ENCODE measurements around the gene NT5C1B.
"Not testable (repeated sequence)": the region's sequence is repeated elsewhere in the genome, so short reads cannot be mapped to it uniquely, and the experiment has no call there.

NT5C1B gene

GRCh38 chr2:18589354-18589753, at the start of gene NT5C1B:
NT5C1B (minus strand) TSS chr2:18589569; CDS start chr2:18589468, 101 bp downstream.
- FAIRE-seq: no peak

GRCh38 chr2:18637196-18637595, 47.8 kb upstream of the NT5C1B start:
- FAIRE-seq: no peak

DNA sequence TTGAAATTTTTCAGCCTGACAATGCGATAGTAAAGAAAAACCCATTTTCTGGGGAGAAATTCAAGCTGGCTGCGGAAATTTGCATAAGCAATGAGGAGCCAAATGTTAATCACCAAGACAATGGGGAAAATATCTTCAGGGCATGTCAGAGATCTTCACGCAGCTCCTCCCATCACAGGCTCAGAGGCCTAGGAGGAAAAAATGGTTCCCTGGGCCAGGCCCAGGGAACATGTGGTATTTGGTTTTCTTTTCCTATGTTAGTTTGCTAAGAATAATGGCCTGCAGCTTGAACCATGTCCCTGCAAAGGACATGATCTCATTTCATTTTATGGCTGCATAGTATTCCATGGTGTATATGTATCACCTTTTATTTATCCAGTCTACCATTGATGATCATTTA, 43.3 kb upstream of the NT5C1B start:
- FAIRE-seq: not testable (repeated sequence)

DNA sequence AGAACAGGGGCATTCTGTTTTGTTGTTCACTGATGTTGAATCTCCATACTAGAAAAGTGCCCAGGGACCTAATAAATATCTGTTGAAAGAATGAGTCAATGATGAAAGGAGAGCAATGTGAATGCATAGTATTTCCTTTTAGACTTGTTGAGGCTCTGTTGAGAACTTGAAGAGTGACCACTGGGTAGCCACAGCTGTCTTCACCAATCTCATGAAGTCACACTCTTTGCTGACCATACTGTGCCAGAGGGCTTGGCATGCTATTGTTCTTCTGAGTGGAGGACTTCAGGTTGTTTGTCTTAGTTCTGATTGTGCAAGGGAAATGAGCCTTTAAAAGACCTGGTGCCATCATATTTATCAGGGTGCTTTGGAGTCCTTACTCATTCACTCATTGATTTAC, 41.6 kb upstream of the NT5C1B start:
- no peak for FAIRE-seq

GRCh38 chr2:18630541-18630940, 41.2 kb upstream of the NT5C1B start:
- no peak for FAIRE-seq

- FAIRE-seq: no peak
These were observed 40.7 kb upstream of the NT5C1B start for GRCh38 chr2:18630101-18630500.

DNA sequence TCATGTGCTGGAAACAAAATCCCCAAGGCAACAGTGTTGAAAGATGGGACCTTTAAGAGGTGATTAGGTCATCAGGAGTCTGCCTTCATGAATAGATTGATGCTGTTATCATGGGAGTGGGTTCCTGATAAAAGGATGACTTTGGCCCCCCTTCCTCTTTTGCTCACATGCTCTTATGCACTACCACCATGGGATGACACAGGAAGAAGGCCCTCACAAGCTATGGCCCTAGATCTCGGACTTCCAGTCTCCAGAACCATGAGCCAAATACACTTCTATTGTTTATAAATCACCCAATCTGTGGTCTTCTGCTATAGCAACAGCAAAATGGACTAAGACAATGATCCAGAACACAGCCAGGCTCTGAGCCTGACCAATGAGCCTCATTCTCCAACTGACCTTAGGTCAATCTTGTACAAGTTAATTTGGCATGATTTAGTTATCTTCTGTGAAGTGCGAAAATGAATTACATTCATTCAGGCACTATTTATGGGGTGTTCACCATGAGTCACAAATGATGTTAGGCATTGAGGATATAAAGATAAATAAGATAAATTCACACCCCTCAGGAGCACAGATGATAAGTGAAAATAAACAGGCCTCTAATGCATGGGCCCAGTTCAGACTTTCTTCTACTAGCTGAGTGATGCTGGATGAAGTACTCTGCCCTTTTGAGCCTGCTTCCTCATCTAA, 37.7 kb upstream of the NT5C1B start:
- no peak for FAIRE-seq

DNA sequence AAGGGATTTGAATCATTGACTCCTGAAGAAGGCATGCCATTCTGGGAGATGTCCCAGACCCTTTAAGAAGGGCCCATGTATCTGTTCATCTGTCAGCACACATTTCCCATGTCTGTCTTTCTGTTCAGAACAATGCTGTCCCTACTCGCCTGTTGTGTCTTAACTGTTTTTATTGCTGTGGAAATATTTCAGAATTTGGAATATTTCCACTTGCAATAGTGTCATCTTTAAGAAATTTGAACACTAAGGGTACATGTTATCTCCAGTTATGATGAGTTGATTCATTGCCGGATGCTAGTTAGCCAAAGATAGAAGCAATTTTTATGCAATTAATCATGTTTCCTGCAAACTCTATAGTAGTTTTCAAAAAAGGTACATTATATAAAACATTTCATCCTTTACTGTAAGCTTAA, 36.9 kb upstream of the NT5C1B start:
- FAIRE-seq: no peak

- no peak for FAIRE-seq
These were observed 36.2 kb upstream of the NT5C1B start for GRCh38 chr2:18625563-18625962.

DNA sequence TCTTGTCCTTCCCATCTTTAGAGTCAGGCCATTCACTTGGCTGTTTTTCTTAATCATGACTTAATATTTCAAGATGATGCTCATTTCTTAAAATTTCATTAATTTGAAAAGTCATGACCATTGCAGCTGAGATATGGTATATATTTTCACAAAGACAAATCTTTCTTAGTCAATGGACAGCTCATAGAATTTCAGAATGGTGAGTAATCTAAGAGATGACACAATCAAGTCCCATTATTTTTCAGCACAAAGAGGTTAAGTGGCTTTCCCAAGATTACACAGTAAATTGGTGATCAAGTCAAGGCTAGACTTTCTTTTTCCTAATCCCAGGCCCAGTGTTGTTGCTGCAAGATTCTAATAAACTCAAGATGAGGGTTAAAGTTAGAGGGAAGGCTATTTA, 34.4 kb upstream of the NT5C1B start:
- no peak for FAIRE-seq

GRCh38 chr2:18620867-18621632, 31.7 kb upstream of the NT5C1B start:
- FAIRE-seq: no peak

DNA sequence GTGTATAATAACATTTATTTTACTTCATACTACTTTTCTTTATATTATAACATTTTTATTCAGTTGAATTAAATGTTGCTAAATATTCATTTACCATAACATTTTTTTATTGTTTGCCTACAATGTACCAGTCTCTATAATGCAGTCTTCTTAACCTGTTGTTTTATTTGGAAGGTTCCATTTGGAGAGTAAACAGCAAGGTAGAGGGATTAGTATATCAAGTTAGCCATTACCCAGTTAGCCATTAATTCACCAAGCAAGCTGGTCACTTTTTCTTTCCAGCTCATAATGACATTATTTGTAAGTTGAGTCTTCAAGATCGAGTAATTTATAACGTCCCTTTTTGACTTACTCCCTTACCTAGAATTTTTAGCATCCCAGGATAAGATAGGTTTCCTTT, 29.7 kb upstream of the NT5C1B start:
- no peak for FAIRE-seq

- FAIRE-seq: no peak
These were observed 24.7 kb upstream of the NT5C1B start for GRCh38 chr2:18614041-18614440.

DNA sequence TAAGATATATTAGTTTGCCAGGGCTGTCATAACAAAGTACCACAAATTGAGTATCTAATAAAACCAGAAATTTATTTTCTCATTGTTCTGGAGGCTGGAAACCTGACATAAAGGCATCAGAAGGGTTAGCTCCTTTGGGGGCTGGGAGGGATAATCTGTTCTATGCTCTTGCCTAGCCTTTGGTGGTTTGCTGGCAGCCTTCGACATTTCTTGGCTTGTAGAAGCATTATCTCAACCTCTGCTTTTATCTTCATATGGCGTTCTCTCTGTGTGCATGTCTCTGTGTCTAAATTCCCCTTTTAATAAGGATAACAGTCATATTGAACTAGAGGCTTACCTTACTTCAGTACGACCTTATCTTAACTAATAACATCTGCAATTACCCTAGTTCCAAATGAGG, 22.8 kb upstream of the NT5C1B start:
- no peak for FAIRE-seq

- no peak for FAIRE-seq
These were observed 22.2 kb upstream of the NT5C1B start for GRCh38 chr2:18611604-18612003.

GRCh38 chr2:18611184-18611583, 21.8 kb upstream of the NT5C1B start:
- FAIRE-seq: no peak

GRCh38 chr2:18610651-18611050, 21.3 kb upstream of the NT5C1B start:
- no peak for FAIRE-seq

GRCh38 chr2:18610090-18610489, 20.7 kb upstream of the NT5C1B start:
- no peak for FAIRE-seq

DNA sequence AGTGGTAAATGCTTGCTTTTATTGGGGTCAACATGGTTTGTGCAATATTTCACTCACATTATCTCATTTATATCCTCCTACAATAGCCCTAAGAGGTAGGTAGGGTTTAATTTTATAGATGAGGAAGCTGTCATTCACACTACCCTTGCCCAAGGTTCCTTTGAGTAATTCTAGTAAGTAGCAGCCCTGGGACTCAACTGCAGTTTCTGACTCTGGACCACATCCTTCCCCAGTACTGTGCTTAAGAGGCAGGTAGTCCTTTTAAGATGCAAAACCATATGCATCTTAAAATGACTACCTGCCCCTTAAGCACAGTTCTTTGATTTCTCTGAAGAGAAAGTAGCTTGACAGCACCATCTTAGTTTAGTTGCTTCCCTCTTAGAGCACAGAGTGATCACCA, 15.7 kb upstream of the NT5C1B start:
- no peak for FAIRE-seq

GRCh38 chr2:18604531-18604885, 15.1 kb upstream of the NT5C1B start:
- FAIRE-seq: no peak

DNA sequence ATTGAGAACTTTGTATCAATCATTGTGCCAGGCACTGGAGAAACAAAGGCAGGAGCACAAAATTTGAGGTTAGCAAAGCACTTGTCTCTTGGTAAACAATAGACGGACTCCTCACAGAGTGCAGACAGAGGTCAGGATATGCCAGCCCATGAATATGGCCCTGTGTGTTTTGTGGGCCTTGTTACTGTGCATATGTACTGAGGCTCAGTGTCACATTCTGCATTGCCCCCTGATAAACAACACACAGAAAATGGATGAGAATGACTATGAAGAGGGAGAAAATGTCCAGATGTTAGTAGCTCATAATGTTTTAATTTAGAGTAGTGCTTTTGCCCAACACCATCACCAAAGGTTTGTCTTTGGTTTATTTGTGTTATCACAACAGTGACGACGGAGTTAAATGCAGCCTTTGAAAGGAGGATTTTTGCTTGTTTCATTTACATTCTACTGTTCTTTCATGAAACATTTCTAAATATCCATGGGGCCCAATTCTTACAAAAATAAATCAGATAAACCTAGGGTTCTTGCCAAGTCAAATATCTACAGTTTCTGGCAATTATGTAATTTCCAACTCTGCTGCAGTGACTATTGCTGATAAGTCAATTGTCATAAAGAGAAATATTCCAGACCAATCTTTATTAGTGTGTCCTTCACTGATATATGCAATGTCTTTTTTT, 14.6 kb upstream of the NT5C1B start:
- FAIRE-seq: no peak

DNA sequence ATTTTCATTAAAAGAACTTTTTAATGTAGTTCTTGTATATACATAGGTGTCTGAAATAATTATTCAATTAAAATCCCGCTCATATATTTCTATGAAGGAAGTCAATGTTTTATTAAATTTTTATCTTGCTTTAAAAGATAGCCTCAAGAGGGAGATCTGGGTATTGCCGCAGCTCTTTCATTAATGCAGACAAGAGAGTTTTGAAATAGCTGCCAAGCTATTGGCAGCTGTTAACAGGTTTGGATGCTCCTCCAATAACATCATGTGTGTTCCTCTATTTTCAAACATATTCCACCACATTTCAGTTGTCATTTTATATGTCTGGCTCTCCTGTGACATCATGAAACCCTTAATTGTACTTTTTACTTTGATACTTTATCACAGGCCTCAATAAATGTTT, 12.9 kb upstream of the NT5C1B start:
- FAIRE-seq: no peak

GRCh38 chr2:18600255-18600613, 10.9 kb upstream of the NT5C1B start:
- FAIRE-seq: no peak
